Islet precursor cell (in vitro differentiated cells): ENCODE results near the gene ESYT2.

Experiments
- DNase-seq: peaks from one replicate; pipeline ENCODE4 v3.0.0-alpha.2; 2018

ESYT2 gene

GRCh38 chr7:158821171-158822031, 7.9 kb downstream of the ESYT2 start:
- peak; percentile 79 for DNase-seq

- no peak for DNase-seq
These were observed 8.7 kb downstream of the ESYT2 start for GRCh38 chr7:158820656-158821055.

- DNase-seq, result no peak
These were observed 9.6 kb downstream of the ESYT2 start for GRCh38 chr7:158819571-158820203.

- DNase-seq, result peak; percentile 100
These were observed 10.7 kb downstream of the ESYT2 start for GRCh38 chr7:158818325-158819213.

- peak; percentile 88 for DNase-seq
These were observed 12.3 kb downstream of the ESYT2 start for GRCh38 chr7:158816995-158817394.

GRCh38 chr7:158816271-158816670, 13.0 kb downstream of the ESYT2 start:
- peak; percentile 84 for DNase-seq

GRCh38 chr7:158815800-158816128, 13.5 kb downstream of the ESYT2 start:
- no peak for DNase-seq

GRCh38 chr7:158815083-158815799, 14.1 kb downstream of the ESYT2 start:
- DNase-seq, result no peak

GRCh38 chr7:158814637-158815036, 14.7 kb downstream of the ESYT2 start:
- DNase-seq, result no peak

GRCh38 chr7:158812684-158813083, 16.6 kb downstream of the ESYT2 start:
- DNase-seq, result no peak

- DNase-seq, result no peak
These were observed 17.4 kb downstream of the ESYT2 start for GRCh38 chr7:158811894-158812293.

- DNase-seq, result peak; percentile 71
These were observed 17.8 kb downstream of the ESYT2 start for GRCh38 chr7:158811461-158811860.

GRCh38 chr7:158810846-158811245, 18.5 kb downstream of the ESYT2 start:
- no peak for DNase-seq

- DNase-seq, result no peak
These were observed 19.7 kb downstream of the ESYT2 start for GRCh38 chr7:158809596-158809995.

- no peak for DNase-seq
These were observed 21.2 kb downstream of the ESYT2 start for GRCh38 chr7:158808126-158808525.

GRCh38 chr7:158805937-158806336, 23.4 kb downstream of the ESYT2 start:
- DNase-seq, result no peak

- DNase-seq, result no peak
These were observed 23.9 kb downstream of the ESYT2 start for GRCh38 chr7:158805414-158805813.

- DNase-seq, result no peak
These were observed 25.0 kb downstream of the ESYT2 start for GRCh38 chr7:158804335-158804734.

GRCh38 chr7:158803367-158803969, 25.8 kb downstream of the ESYT2 start:
- DNase-seq, result no peak

- DNase-seq, result peak; percentile 73
These were observed 26.6 kb downstream of the ESYT2 start for GRCh38 chr7:158802535-158803366.

- DNase-seq, result no peak
These were observed 30.6 kb downstream of the ESYT2 start for GRCh38 chr7:158798741-158799140.
